GM19463 (cell line): ENCODE data around the gene TBC1D5.

Source experiments
- ATAC-seq: cut with Tn5 transposase; IDR thresholded peaks from one replicate; pipeline ENCODE4 v1.9.1; 2021; ENCODE audit warnings: mild to moderate bottlenecking, moderate library complexity; ENCODE audit not compliant: unreplicated experiment

TBC1D5 gene

GRCh38 chr3:17190353-17191078, 551.9 kb downstream of the TBC1D5 start:
- no peak for ATAC-seq

GRCh38 chr3:17188378-17188777, 554.1 kb downstream of the TBC1D5 start:
- ATAC-seq, result no peak

- ATAC-seq, result no peak
Observed at GRCh38 chr3:17187589-17188184, 554.7 kb downstream of the TBC1D5 start.

GRCh38 chr3:17183951-17184550, 558.4 kb downstream of the TBC1D5 start:
- no peak for ATAC-seq

- ATAC-seq, result peak; percentile 72
Observed at GRCh38 chr3:17182166-17182565, 560.3 kb downstream of the TBC1D5 start.

- no peak for ATAC-seq
Observed at GRCh38 chr3:17181413-17181907, 561.0 kb downstream of the TBC1D5 start.

- peak; percentile 51 for ATAC-seq
Observed at GRCh38 chr3:17179381-17180205, 562.8 kb downstream of the TBC1D5 start.

- ATAC-seq, result no peak
Observed at GRCh38 chr3:17176757-17177156, 565.7 kb downstream of the TBC1D5 start.

GRCh38 chr3:17175187-17175807, 567.1 kb downstream of the TBC1D5 start:
- ATAC-seq, result no peak

GRCh38 chr3:17166369-17166768, 576.1 kb downstream of the TBC1D5 start:
- no peak for ATAC-seq

- no peak for ATAC-seq
Observed at GRCh38 chr3:17162116-17162515, 580.3 kb downstream of the TBC1D5 start.

- no peak for ATAC-seq
Observed at GRCh38 chr3:17160597-17160996, 581.8 kb downstream of the TBC1D5 start.

GRCh38 chr3:17158941-17159682, 583.3 kb downstream of the TBC1D5 start:
- no peak for ATAC-seq

- no peak for ATAC-seq
Observed at GRCh38 chr3:17157713-17158112, 584.7 kb downstream of the TBC1D5 start.

GRCh38 chr3:17156864-17157263, 585.6 kb downstream of the TBC1D5 start:
- ATAC-seq, result no peak

- ATAC-seq, result no peak
Observed at GRCh38 chr3:17155951-17156350, 586.5 kb downstream of the TBC1D5 start.

GRCh38 chr3:17154941-17155340, 587.5 kb downstream of the TBC1D5 start:
- ATAC-seq, result no peak

GRCh38 chr3:17154221-17154620, 588.2 kb downstream of the TBC1D5 start:
- no peak for ATAC-seq

- ATAC-seq, result no peak
Observed at GRCh38 chr3:17153209-17153608, 589.2 kb downstream of the TBC1D5 start.
